Prostate gland (tissue), 2 donors: ENCODE measurements around the gene CRYBB1.

Source experiments
- CTCF ChIP-seq, 4 experiments: fragments of 200-600 bp in 2 of 4; fragments of 450-650 bp in 2 of 4; sonication (generic) in 2 of 4; IDR thresholded peaks; 1 replicate in 3 of 4; 2 replicates in 1 of 4; pipeline ENCODE4 v1.5.1; 2016 to 2019; ENCODE audit warnings: antibody characterized with exemption in 4 of 4, mild to moderate bottlenecking in 2 of 4, moderate library complexity in 2 of 4
- POLR2A ChIP-seq: fragments of 450-650 bp; IDR thresholded peaks from one replicate; pipeline ENCODE4 v1.6.1; 2016; ENCODE audit warnings: antibody characterized with exemption, mild to moderate bottlenecking
- POLR2AphosphoS5 ChIP-seq: sonication (generic); formaldehyde crosslinking; IDR thresholded peaks from one replicate; pipeline ENCODE4 v1.6.1; 2017; ENCODE audit warnings: antibody characterized with exemption

- TF ChIP-seq CTCF (IDR thresholded peaks at IDR 0.05) (no peak), POLR2AphosphoS5 (no peak), POLR2A (no peak)
Observed at GRCh38 chr22:26663374-26663923, 45.6 kb upstream of the CRYBB1 start.
